Astrocyte of the cerebellum (primary cell): Measurements from ENCODE around the gene HSPA1B.
"Not testable (repeated sequence)": the region's sequence is repeated elsewhere in the genome, so short reads cannot be mapped to it uniquely, and the experiment has no call there.

Source experiments
- DNase-seq: peaks from one replicate; pipeline ENCODE4 v3.0.0-alpha.2; 2011; ENCODE audit warnings: low read depth
- H3K4me3 ChIP-seq: 2 replicates; pipeline ENCODE4 v1.5.1; 2011; ENCODE audit warnings: mild to moderate bottlenecking, low read depth, low read length, moderate library complexity
- in situ Hi-C: cut with HindIII; loops from 2 replicates; pipeline ENCODE4 v1.10.0; 2017; ENCODE audit warnings: low sequenced_read_pairs
- TF ChIP-seq, protein P1 (sequence below): IDR thresholded peaks from 2 replicates; pipeline ENCODE4 v1.5.1; 2012; ENCODE audit warnings: low read length, low read depth, moderate library complexity, mild to moderate bottlenecking; ENCODE audit errors: missing control alignments

The HSPA1B gene

DNA sequence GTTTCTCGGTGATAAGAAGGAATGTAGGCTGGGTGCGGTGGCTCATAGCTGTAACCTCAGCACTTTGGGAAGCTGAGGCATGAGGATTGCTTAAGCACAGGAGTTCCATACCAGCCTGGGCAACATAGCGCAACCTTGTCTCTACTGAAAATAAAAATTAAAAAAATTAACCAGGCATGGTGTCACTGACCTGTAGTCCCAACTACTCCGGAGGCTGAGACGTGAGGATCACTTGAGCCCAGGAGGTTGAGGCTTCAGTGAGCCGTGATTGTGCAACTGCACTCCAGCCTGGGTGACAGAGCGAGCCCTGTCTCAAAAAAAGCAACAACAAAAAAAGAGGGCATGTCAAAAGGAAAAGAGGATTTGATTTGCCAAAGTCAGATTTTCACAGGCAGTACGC, 31.2 kb downstream of the HSPA1B start:
- no peak for DNase-seq
- TF ChIP-seq, protein P1, sequence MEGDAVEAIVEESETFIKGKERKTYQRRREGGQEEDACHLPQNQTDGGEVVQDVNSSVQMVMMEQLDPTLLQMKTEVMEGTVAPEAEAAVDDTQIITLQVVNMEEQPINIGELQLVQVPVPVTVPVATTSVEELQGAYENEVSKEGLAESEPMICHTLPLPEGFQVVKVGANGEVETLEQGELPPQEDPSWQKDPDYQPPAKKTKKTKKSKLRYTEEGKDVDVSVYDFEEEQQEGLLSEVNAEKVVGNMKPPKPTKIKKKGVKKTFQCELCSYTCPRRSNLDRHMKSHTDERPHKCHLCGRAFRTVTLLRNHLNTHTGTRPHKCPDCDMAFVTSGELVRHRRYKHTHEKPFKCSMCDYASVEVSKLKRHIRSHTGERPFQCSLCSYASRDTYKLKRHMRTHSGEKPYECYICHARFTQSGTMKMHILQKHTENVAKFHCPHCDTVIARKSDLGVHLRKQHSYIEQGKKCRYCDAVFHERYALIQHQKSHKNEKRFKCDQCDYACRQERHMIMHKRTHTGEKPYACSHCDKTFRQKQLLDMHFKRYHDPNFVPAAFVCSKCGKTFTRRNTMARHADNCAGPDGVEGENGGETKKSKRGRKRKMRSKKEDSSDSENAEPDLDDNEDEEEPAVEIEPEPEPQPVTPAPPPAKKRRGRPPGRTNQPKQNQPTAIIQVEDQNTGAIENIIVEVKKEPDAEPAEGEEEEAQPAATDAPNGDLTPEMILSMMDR, result no peak
- in situ Hi-C loops, result no loop called here
- H3K4me3 ChIP-seq, result no peak overlapping the region

DNA sequence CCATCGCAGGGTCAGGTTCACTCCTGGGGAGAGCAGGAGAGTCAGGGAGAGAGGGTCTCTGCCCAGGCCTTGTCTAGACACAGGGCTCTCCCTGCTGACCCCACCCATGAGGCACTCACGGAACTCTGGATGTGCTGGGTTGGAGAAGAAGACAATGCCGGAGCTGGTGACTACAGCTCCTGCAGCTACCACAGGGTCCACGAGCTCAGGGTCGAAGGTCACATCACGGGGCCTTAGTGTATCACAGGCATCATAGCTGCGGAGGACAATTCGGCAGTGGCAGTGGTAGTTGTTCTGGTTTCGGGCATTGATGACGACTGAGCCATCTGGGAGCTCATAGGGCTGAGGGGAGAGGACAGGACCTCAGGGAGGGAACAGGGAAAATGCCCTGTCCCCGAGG, 32.4 kb downstream of the HSPA1B start:
- in situ Hi-C loops, result no loop called here
- no peak for DNase-seq
- no peak overlapping the region for H3K4me3 ChIP-seq
- TF ChIP-seq, protein P1, result no peak

DNA sequence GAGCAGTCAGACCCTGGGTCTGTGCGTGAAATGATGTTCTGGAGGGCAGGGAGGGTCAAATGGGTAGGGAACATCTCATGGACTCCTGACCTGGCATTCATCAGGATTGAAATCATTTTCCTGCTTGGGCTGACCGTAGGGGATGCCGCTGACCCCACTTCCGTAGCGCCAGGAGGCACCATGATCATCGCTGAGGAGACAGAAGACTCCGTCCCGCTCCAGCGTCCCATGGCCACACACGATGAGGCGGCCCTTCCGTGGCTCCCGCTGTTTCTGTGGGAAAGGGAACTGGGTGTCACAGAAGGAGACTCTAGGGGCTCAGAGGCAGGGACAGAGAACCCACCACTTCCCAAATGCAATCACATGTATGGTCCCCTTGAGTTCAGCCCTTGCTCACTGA, 32.8 kb downstream of the HSPA1B start:
- in situ Hi-C loops, result no loop called here
- no peak for DNase-seq
- no peak overlapping the region for H3K4me3 ChIP-seq
- TF ChIP-seq, protein P1, result no peak

DNA sequence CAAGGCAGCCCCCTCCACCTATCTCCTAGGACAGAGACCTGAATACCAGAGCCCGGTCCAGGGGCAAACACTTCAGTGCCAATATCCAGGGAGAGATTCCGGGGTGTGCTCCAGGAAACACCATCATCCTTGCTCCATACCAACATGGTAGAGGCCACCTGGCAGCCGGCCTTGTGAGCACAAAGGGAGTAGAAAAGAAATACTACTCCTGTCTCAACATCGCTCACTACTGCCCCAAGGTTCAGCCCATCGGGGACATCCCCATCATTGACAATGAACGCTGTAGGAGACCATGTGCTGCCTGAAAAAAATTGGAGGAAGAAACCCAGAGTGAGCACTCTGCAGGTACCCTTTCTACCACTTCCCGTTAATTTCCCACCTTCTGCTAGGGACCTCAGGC, 33.6 kb downstream of the HSPA1B start:
- DNase-seq, result no peak
- TF ChIP-seq, protein P1, result no peak
- no peak overlapping the region for H3K4me3 ChIP-seq
- in situ Hi-C loops, result no loop called here

DNA sequence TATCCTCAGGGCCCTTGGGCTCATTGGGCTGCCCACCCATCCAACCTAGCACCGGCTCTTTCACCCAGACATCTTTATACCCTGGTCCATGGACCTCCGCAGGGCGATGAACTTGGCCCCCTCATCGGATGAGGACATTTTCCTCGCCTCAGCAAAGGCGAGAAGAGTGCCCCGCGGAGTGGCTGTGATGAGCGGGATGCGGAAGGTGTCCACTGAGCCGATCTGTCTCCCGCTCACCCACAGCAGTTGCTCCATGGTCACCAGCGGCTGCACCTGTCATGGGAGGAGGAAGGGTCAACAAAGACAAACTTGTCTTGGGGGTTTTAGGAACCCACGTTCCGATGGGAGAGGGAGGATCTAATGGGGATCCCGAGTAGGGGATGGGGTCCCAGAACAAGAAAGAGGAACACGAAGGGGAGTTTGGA, 34.4 kb downstream of the HSPA1B start:
- in situ Hi-C loops, result no loop called here
- TF ChIP-seq, protein P1, result no peak
- peak overlapping the region; percentile 96 for H3K4me3 ChIP-seq
- no peak for DNase-seq

DNA sequence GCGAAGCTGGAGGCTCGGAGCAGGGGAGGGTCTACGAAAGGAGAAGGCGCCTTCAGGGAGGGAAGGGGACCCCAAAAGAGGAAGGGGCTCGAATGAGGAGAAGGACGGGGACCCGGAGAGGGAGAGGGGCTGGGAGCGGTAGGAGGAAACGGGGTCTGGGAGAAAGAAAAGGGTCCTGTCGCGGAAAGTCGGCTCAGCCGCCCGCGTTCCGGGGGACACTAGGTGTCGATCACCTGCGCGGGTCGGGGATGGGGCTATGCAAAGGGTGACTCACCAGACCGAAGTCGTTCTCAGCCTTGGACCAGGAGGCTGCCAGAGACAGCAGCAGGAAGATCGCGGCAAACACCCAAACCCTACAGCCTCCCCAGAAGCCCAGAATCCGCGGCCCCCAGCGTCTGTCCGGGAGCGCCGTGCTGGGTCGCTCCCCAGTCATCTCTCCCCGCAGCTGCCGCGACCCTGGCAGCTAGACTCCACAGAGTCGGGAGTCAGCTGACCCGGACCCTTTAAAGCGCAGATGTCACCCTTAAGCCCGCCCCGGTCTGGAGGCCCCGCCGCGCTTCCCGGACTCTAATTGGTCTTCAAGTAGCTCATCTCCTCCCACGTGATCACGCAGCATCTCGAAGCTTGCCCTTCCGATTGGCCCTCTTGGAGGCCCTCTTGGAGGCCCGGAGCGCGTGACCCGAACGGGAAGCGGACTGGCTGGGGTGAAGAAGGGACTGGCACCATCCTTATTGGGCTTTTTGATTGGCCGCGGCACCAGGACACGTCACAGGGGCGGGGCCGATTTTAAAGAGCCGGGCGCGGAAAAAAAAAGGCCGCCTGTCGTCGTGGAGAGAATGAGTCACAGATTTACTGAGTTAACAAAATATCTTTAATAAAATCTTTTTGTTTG, 35.1 kb downstream of the HSPA1B start, which contains the start of gene NEU1:
Gene NEU1 (minus strand): TSS at position 478 of the 892 bp plus-strand sequence. CDS start 45 bp downstream, at position 433.
- peak within 1 kb of the TSS; percentile 96 for H3K4me3 ChIP-seq
- DNase-seq, result peak; percentile 100
- in situ Hi-C loops, result no loop called here
- TF ChIP-seq, protein P1, result no peak

DNA sequence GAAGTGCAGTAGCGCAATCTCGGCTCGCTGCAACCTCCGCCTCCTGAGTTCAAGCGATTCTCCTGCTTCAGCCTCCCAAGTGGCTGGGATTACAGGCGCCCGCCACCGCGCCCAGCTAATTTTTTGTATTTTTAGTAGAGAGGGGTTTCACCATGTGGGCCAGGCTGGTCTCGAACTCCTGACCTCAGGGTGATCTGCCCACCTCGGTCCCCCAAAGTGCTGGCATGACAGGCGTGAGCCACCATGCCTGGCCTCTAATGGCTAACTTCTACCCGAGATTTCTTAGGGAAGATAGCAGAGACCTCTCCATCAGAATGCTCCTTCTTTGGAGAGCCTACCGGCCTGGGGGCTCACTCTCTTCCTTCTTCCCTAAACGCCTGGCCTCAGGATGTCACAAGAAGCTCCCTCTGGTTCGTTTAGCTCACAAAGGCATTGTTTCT, 36.6 kb downstream of the HSPA1B start:
- in situ Hi-C loops, DNase-seq: not testable (repeated sequence)
- H3K4me3 ChIP-seq, result peak overlapping the region; percentile 96
